Hair follicle dermal papilla cell (primary cell): Measurements from ENCODE around the gene COG7. TPM values are rescaled to one million over a fixed set of nuclear protein-coding genes. Genes with fewer than 3 reads are reported as not detected.

ENCODE experiments used
- small RNA-seq: library from RNA; depleted of rRNA; stranded (forward); fragments of <200 nt; gene quantifications from one replicate; pipeline ENCODE3, GENCODE V24; 2012
- total RNA-seq: library from RNA; depleted of rRNA; stranded (reverse); fragments of >200 nt; gene quantifications from 2 replicates; pipeline ENCODE4 v1.2.3, GENCODE V29; 2012

The COG7 gene
- total RNA-seq, result 27.6 and 32.5 TPM in 2 replicates

DNA sequence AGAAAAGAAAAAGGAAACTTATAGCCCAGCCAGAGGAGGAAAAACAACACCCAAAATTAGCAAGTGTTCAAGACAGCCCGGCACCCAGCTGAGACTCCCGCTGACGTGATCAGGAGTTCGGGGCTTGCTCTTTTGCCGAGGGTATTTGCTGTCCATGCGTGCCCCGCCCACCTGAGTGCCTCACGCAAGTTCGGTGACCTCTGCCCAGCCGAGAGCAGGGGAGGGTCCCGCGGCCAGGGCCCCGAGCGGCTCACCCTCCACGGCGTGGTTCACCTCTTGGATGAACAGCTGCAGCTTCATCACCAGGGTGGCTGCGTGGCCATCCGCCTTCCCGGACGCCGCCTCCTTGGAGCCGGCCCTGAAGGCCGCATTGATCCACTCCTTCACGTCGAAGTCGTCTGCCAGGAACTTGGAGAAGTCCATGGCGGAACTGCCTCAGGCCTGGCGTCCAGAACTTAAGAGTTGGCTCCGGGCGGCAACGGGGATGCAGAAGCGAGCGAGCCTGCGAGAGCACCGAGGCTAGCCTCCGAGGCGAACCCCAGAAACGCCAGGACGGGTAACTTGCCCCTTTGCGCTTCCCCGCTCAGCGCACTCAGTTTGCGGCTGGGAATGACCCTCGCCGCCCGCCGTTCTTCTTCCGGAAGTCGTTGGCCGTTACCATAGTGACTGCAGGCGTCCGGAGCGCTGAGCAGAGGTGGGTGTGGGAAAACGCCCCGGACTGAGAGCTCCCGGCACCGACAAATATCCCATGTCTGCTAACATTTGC lies at the start of gene COG7:
TSS of gene COG7 (minus strand) at position 618 of the 766 bp plus-strand sequence. CDS start at position 423, 195 bp downstream.

Small RNA genes within 50 kb of the gene (small RNA-seq; reads per million reads assigned to genes)
- gene RF00072, result not detected

Other genes with a start within 250 kb of the COG7 start
- gene SCNN1B, start 150.9 kb downstream of the COG7 start, total RNA-seq, result not detected in 2 replicates
- gene GGA2, start 57.3 kb upstream of the COG7 start, total RNA-seq, result 24.9 and 40.1 TPM in 2 replicates
- 35.9 and 48.7 TPM in 2 replicates for gene EARS2, start 104.2 kb upstream of the COG7 start, total RNA-seq
- 129 and 132 TPM in 2 replicates for gene UBFD1, start 104.5 kb upstream of the COG7 start, total RNA-seq
- 31.3 and 33.3 TPM in 2 replicates for gene NDUFAB1, start 143.1 kb upstream of the COG7 start, total RNA-seq
- 13.1 and 14.1 TPM in 2 replicates for gene PALB2, start 188.1 kb upstream of the COG7 start, total RNA-seq
- 44.8 and 47.1 TPM in 2 replicates for gene DCTN5, start 188.3 kb upstream of the COG7 start, total RNA-seq
- gene PLK1, start 225.7 kb upstream of the COG7 start, total RNA-seq, result 4.1 and 4.4 TPM in 2 replicates